Smooth muscle cell (in vitro differentiated cells): ENCODE measurements around the gene FRAT1. TPM values are rescaled to one million over a fixed set of nuclear protein-coding genes. Genes with fewer than 3 reads are reported as not detected.

Experiments used
- DNase-seq: peaks from one replicate; lab custom pipeline; 2025; ENCODE audit not compliant: unreplicated experiment; lab: John Stamatoyannopoulos, UW
- H2AFZ ChIP-seq: fragments of 200-600 bp; sonication (generic); 2 replicates; pipeline ENCODE4 v1.6.0; 2016; ENCODE audit warnings: antibody characterized with exemption, low read depth, mild to moderate bottlenecking
- H3F3A ChIP-seq: fragments of 200-600 bp; sonication (generic); 2 replicates; pipeline ENCODE4 v1.6.0; 2017; ENCODE audit warnings: antibody characterized with exemption, low read depth
- H3K27ac ChIP-seq: fragments of 200-600 bp; sonication (generic); 2 replicates; pipeline ENCODE4 v1.5.1; 2016; ENCODE audit warnings: low read depth, mild to moderate bottlenecking
- H3K27me3 ChIP-seq: fragments of 200-600 bp; sonication (generic); 2 replicates; pipeline ENCODE4 v1.6.1; 2016; ENCODE audit warnings: low read depth, mild to moderate bottlenecking
- H3K36me3 ChIP-seq: fragments of 200-600 bp; sonication (generic); 2 replicates; pipeline ENCODE4 v1.5.1; 2016; ENCODE audit warnings: low read depth
- H3K4me1 ChIP-seq: fragments of 200-600 bp; sonication (generic); 2 replicates; pipeline ENCODE4 v1.5.1; 2016; ENCODE audit warnings: low read depth
- H3K4me2 ChIP-seq: fragments of 200-600 bp; sonication (generic); 2 replicates; pipeline ENCODE4 v1.6.0; 2016; ENCODE audit warnings: mild to moderate bottlenecking
- H3K4me3 ChIP-seq: fragments of 200-600 bp; sonication (generic); 2 replicates; pipeline ENCODE4 v1.5.1; 2016; ENCODE audit warnings: mild to moderate bottlenecking
- H3K79me2 ChIP-seq: fragments of 200-600 bp; sonication (generic); 2 replicates; pipeline ENCODE4 v1.6.0; 2016; ENCODE audit warnings: low read depth, mild to moderate bottlenecking
- H3K9ac ChIP-seq: fragments of 200-600 bp; sonication (generic); 2 replicates; pipeline ENCODE4 v1.6.0; 2016; ENCODE audit warnings: low read depth
- H3K9me3 ChIP-seq: fragments of 200-600 bp; sonication (generic); replicated peaks from 2 replicates; pipeline ENCODE4 v1.5.1; 2016; ENCODE audit warnings: low read depth
- H4K20me1 ChIP-seq: fragments of 200-600 bp; sonication (generic); 2 replicates; pipeline ENCODE4 v1.6.0; 2016; ENCODE audit warnings: low read depth
- WGBS: methylation state at CpG from one replicate; pipeline ENCODE4 v1.1.7; 2016; ENCODE audit warnings: low lambda C conversion rate; 5-methylcytosine and 5-hydroxymethylcytosine counted together
- polyA plus RNA-seq: library from polyadenylated mRNA; unstranded; fragments of >200 nt; fragmentation: Nextera tagmentation; extraction: Ambion mirVana; gene quantifications from 2 replicates; pipeline ENCODE4 v1.2.1, GENCODE V29; 2016
- total RNA-seq: library from RNA; depleted of rRNA; stranded (reverse); fragments of >200 nt; gene quantifications from 2 replicates; pipeline ENCODE4 v1.2.3, GENCODE V29; 2014
- TF ChIP-seq, protein P1 (sequence below): fragments of 200-600 bp; sonication (generic); IDR thresholded peaks from 2 replicates; pipeline ENCODE4 v1.5.1; 2017; ENCODE audit warnings: borderline replicate concordance, mild to moderate bottlenecking, antibody characterized with exemption; ENCODE audit not compliant: insufficient read depth, poor library complexity, severe bottlenecking

Gene FRAT1
- total and polyA plus RNA-seq, 2 experiments from 2014 or later, result 0.58 to 1.3 TPM

- no peak overlapping the region for H3K27ac ChIP-seq
- TF ChIP-seq, protein P1, sequence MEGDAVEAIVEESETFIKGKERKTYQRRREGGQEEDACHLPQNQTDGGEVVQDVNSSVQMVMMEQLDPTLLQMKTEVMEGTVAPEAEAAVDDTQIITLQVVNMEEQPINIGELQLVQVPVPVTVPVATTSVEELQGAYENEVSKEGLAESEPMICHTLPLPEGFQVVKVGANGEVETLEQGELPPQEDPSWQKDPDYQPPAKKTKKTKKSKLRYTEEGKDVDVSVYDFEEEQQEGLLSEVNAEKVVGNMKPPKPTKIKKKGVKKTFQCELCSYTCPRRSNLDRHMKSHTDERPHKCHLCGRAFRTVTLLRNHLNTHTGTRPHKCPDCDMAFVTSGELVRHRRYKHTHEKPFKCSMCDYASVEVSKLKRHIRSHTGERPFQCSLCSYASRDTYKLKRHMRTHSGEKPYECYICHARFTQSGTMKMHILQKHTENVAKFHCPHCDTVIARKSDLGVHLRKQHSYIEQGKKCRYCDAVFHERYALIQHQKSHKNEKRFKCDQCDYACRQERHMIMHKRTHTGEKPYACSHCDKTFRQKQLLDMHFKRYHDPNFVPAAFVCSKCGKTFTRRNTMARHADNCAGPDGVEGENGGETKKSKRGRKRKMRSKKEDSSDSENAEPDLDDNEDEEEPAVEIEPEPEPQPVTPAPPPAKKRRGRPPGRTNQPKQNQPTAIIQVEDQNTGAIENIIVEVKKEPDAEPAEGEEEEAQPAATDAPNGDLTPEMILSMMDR, result no peak
- no peaks in the 10 kb centered on the region for H3K27me3 ChIP-seq
- no peak overlapping the region for H2AFZ ChIP-seq
- H3K4me1 ChIP-seq, result no peaks in the 10 kb centered on the region
- no peak for DNase-seq
- no peaks in the 10 kb centered on the region for H3K79me2 ChIP-seq
- H3K4me2 ChIP-seq, result no peak overlapping the region
- H4K20me1 ChIP-seq, result no peaks in the 10 kb centered on the region
- no peaks in the 10 kb centered on the region for H3K9me3 ChIP-seq
- whole genome bisulfite sequencing, result 96% methylated on average over 11 of the region's 11 CpGs
- no peak overlapping the region for H3K9ac ChIP-seq
- no peak overlapping the region for H3K4me3 ChIP-seq
- no peaks in the 10 kb centered on the region for H3K36me3 ChIP-seq
- no peaks in the 10 kb centered on the region for H3F3A ChIP-seq
Observed at GRCh38 chr10:97361537-97361901, 42.4 kb downstream of the FRAT1 start.

DNA sequence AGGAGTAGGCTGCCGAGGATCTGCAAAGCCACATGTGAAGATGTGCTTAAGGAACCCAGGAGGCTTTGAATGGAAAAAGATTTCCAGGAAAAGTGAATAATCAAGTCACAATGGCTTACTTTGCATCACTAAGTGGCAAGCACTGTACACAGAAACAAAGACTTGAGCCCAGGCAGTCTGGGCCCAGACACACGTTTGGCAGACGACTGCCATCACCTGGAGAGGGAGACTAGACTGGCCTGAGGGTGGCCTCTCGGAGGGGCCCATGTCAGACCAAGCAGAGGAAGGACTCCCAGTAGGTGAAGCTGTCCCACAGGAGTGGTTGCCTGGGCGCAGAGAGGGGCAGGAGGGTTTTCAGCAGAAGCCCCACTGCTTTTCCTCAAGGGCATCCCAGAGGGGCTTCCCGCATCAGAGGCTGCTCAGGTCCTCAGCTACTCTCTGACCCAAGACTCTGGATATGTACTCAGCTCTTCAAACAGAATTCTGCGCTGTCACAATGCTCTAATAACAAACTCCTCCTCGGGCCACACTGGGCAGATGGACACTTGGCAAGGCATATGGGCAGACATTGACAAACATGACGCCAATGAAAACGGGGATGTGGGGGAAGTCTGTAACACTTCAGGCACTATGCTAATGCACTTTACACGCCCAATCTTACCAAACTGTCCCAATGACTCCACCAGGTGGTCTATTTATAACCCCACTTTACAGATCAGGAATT lies 43.4 kb downstream of the FRAT1 start:
- DNase-seq, result no peak
- Histone ChIP-seq H3K79me2 (no peaks in the 10 kb centered on the region), H3K4me1 (no peaks in the 10 kb centered on the region), H3F3A (no peaks in the 10 kb centered on the region), H3K4me3 (no peak overlapping the region), H3K9ac (no peak overlapping the region), H3K27ac (no peak overlapping the region), H3K27me3 (no peaks in the 10 kb centered on the region), H2AFZ (no peak overlapping the region), H4K20me1 (no peaks in the 10 kb centered on the region), H3K4me2 (no peak overlapping the region), H3K9me3 (no peaks in the 10 kb centered on the region), H3K36me3 (no peaks in the 10 kb centered on the region)
- WGBS, result 90% methylated on average over 11 of the region's 11 CpGs
- TF ChIP-seq, protein P1, result no peak

- DNase-seq, result no peak
- Histone ChIP-seq H3K27ac (no peak overlapping the region), H3K4me3 (no peak overlapping the region), H3K9me3 (no peaks in the 10 kb centered on the region), H3K27me3 (no peaks in the 10 kb centered on the region), H3K36me3 (no peaks in the 10 kb centered on the region), H3K4me1 (no peaks in the 10 kb centered on the region), H2AFZ (no peak overlapping the region), H4K20me1 (no peaks in the 10 kb centered on the region), H3K79me2 (no peaks in the 10 kb centered on the region), H3K4me2 (no peak overlapping the region), H3F3A (no peaks in the 10 kb centered on the region), H3K9ac (no peak overlapping the region)
- 98% methylated on average over 4 of the region's 4 CpGs for WGBS
- TF ChIP-seq, protein P1, result no peak
Observed at GRCh38 chr10:97363071-97363470, 44.0 kb downstream of the FRAT1 start.

GRCh38 chr10:97365761-97366351 lies 46.8 kb downstream of the FRAT1 start:
- H3K79me2 ChIP-seq, result no peaks in the 10 kb centered on the region

More at GRCh38 chr10:97365761-97366351, 46.8 kb downstream of the FRAT1 start:
- no peak overlapping the region for H3K4me2 ChIP-seq
- WGBS, result 95% methylated on average over 19 of the region's 19 CpGs
- H3K4me1 ChIP-seq, result no peaks in the 10 kb centered on the region
- no peak overlapping the region for H3K27ac ChIP-seq
- no peak overlapping the region for H3K4me3 ChIP-seq
- H3F3A ChIP-seq, result no peaks in the 10 kb centered on the region
- H4K20me1 ChIP-seq, result no peaks in the 10 kb centered on the region
- H3K9me3 ChIP-seq, result no peaks in the 10 kb centered on the region
- no peaks in the 10 kb centered on the region for H3K36me3 ChIP-seq
- TF ChIP-seq, protein P1, result no peak
- no peak overlapping the region for H2AFZ ChIP-seq
- DNase-seq, result no peak
- no peaks in the 10 kb centered on the region for H3K27me3 ChIP-seq
- H3K9ac ChIP-seq, result no peak overlapping the region
